CMK (cell line): ENCODE measurements around the gene SMG5.
"Not testable (repeated sequence)": the region's sequence is repeated elsewhere in the genome, so short reads cannot be mapped to it uniquely, and the experiment has no call there.

Experiments
- DNase-seq: peaks from one replicate; pipeline ENCODE4 v3.0.0-alpha.2; 2010; ENCODE audit warnings: low read depth

The SMG5 gene

DNA sequence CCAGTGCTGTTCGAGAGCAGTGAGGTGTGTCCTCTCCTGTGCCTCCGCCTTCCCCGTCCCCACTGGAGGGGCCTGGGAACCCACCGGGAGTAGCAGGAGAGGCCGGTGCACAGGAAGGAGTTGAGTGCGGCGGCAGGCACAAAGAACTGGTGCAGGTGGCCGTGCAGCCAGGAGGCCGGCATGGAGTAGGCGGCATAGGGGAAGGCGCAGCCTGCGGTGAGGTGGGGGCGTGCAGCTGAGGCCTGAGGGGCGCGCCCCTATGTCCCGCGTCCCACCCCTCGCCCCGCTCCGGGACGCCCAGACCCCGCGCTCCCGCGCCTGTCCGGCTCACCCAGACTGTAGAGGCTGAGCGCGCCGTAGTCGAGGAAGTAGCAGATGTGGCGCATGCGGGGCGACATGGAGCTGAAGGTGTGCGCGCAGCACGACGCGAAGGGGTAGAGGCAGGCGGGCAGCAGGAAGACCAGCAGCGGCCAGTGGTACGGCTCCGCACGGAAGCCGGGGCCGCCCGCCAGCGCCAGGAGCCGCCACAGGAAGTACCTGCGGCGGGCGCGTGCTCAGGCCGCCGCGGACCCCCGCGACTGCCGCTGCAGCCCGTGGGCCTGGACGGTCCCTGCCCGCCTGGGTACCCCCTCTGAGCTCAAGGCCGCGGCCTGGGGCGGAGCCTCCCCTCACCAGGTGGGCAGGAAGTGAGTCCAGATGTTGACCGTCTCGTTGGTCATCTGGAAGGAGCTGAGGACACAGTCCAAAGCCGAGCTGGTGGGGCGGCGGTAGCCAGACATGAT is 37.0 kb downstream of the SMG5 start:
- no peak for DNase-seq

DNA sequence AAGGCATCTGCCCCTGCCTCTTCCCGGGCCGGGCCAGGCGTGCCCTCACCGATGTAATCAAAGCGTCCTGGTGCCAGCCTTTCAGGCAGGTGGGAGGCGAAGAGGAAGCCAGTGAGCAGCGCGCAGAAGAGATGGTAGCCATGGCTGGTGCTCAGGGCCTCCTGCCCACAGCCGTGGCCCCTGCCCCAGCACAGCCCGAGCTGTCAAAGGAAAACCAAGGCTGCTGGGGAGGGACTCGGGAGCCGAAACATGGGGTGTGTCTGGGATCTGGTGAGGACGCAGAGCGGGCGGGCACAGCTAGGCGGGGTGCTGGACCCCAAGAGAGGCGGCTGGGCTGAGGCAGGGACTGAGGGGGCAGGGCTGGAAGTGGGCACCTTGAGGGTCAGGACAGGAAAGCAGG is 37.9 kb downstream of the SMG5 start:
- DNase-seq: no peak

DNA sequence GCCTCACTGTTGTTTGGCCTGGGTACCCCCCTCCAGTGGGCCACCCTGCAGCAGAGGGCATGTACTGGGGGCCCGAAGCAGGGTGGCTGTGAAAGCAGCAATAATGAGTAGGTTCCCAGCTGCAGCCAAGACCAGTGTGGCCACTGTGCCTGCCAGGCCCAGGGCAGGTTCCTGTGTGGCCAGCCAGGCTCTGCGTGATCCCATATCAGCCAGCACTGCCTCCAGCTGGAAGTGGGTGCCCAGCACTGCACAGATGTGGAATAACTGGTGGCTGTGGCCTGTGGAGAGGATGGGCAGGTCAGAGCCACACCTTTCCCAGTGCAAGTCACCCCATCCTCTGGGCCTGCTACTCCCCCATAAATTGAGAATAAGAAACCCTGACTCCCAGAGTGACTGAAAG is 38.5 kb downstream of the SMG5 start:
- DNase-seq: no peak

DNA sequence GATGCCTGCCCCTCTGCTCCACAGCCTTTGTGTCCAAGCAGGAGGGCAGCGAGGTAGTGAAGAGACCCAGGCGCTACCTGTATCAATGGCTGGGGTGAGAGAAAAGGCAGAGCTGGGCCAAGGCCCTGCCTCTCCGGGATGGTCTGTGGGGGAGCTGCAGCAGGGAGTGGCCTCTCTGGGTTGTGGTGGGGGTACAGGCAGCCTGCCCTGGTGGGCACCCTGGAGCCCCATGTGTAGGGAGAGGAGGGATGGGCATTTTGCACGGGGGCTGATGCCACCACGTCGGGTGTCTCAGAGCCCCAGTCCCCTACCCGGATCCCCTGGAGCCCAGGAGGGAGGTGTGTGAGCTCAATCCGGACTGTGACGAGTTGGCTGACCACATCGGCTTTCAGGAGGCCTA is 39.9 kb downstream of the SMG5 start:
- no peak for DNase-seq

DNA sequence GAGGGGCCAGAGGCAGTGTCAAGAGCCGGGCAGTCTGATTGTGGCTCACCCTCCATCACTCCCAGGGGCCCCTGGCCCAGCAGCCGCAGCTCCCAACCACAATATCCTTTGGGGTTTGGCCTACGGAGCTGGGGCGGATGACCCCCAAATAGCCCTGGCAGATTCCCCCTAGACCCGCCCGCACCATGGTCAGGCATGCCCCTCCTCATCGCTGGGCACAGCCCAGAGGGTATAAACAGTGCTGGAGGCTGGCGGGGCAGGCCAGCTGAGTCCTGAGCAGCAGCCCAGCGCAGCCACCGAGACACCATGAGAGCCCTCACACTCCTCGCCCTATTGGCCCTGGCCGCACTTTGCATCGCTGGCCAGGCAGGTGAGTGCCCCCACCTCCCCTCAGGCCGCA is 40.7 kb downstream of the SMG5 start, which contains the start of gene BGLAP:
Gene BGLAP (plus strand): TSS at position 259 of the 400 bp plus-strand sequence. CDS start 48 bp downstream, at position 307.
- DNase-seq: no peak

DNA sequence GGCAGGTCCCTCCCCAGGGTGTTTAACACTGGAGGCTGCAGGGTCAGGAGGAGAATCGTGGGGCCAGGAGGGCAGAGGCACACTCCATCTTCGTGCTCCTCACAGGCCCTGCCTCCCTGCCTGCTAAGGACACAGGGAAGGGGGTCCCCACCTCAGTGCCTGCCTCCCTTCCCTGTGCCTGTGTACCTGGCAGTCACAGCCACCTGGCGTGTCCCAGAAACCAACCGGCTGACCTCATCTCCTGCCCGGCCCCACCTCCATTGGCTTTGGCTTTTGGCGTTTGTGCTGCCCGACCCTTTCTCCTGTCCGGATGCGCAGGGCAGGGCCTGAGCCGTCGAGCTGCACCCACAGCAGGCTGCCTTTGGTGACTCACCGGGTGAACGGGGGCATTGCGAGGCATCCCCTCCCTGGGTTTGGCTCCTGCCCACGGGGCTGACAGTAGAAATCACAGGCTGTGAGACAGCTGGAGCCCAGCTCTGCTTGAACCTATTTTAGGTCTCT is 41.3 kb downstream of the SMG5 start:
- DNase-seq: no peak

DNA sequence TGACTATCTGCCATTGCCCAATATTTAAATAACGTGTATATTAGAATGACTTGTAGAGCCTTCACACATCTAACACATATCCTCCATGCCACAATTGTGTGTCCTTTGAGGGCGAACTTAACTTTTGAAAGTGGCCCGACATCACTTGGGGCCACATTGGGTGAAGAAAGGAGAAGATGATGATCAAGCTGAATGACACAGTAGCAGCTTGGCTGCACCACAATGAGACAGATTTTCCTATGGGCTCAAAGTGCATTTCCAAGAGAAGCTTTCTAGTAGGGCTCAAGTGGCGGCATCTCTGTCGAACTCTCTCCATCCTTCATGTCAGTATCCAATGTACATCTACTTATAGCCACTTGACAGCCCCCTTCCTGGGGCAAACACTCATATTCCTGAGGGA is 44.4 kb downstream of the SMG5 start:
- no peak for DNase-seq

DNA sequence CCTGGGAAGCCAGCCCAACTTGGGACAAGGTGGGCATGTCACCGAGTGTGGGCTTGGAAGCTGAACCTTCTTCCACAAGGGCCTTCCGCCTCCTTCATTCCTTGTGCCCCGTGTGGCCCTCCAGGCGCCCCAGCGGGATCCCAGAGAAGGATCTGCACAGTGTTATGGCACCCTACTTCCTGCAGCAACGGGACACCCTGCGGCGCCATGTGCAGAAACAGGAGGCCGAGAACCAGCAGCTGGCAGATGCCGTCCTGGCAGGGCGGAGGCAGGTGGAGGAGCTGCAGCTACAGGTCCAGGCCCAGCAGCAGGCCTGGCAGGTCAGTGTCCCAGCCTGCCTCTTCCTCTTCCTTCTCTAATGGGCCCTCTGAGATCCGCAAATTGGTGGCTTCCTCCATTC is 46.5 kb downstream of the SMG5 start:
- no peak for DNase-seq

DNA sequence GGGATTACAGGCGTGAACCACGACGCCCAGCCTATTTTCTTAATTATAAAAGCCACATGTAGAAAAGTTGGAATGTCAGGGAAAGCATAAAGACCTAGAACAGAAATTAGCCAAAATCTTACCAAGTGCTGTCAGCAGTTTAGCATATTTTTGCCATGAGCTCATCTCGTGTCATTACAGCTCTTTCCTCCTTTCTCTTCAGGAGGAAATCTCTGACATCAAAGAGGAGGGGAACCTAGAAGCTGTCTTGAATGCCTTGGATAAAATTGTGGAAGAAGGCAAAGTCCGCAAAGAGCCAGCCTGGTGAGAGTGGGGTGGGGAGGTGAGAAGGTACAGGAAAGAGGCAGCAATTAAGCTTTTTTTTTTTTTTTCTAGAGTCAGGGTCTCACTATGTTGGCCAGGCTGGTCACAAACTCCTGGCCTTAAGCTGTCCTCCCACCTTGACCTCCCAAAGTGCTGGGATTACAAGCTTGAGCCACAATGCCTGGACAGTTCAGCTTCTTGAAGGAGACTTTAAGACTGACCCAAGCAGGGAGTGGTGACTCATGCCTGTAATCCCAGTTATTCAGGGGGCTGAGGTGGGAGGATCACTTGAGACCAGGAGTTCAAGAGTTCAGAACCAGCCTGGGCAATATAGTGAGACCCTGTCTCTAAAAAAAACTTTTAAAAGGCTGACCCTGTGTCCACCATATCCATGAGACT is 49.0 kb downstream of the SMG5 start:
- no peak for DNase-seq

DNA sequence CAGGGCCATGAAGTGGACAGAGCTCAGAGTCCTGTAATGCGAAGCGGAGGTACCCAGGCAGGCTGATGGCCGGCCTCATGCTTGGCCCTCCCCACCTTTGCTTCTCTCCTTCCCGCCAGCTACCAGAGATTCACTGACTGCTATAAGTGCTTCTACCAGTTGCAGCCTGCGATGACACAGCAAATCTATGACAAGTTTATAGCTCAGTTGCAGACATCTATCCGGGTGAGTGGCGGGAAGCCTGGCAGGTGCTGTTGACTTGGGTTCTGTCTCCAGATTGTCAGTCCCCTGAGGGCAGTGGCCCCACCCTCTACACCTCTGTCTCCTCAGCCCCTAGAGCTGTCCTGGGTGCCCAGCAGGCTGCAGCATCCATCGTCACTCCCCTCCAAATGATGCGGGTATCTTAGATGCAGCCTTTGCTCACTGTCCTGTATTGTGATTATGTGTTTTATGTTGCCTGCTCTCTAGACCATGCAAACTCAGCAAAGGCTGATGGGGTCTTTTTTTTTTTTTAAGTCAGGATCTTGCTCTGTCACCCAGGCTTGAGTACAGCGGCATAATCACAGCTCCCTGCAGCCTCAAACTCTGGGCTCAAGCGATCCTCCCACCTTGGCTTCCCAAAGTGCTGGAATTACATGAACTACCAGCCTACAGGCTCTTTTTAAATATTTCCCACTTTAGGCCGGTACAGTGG is 50.3 kb downstream of the SMG5 start:
- no peak for DNase-seq

DNA sequence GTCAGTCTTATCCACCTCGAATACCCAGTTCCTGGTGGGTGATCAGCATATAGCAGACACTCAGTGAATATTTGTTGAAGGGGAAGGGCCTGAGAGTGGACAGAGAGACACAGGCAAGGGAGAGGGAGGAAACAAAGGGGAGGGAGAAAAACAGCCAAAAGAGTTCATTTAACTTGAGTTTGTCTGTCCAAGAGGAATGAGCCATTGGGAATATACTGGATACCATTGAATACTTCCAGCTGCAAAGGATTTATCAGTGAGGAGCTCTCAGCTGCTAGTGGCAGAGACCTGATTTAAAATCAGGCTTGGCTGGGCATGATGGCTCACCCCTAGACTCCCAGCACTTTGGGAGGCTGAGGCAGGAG is 52.2 kb downstream of the SMG5 start:
- no peak for DNase-seq

DNA sequence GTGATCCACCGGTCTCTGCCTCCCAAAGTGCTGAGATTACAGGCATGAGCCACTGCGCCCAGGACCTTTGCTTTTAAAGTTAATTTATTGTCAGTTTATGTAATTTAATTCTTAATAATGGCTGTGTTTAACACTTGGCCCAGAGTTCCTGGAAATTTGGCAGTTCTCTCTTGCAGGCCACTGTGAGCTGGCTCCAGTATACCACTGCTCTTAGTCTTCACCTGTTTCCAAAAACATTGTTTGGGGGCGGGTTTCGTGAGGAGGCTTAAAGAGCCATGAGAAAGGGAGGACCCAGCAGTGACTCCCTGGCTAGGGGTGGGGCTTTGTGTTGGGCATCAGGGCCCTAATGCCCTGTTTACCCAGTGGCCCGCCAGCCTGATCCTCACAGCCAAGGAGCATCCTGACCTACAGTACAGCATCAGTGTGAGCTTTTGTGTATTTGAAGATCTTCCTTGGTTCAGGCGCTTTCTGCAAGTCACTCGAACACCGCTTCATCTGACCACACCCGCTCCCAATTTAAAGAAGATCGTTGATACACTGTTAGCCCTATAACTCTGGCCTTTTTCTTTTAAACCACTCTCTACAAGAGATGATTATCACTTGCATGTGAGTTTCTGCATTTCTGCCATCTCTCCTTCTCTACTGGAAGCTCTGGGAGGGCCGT is 52.7 kb downstream of the SMG5 start:
- no peak for DNase-seq

DNA sequence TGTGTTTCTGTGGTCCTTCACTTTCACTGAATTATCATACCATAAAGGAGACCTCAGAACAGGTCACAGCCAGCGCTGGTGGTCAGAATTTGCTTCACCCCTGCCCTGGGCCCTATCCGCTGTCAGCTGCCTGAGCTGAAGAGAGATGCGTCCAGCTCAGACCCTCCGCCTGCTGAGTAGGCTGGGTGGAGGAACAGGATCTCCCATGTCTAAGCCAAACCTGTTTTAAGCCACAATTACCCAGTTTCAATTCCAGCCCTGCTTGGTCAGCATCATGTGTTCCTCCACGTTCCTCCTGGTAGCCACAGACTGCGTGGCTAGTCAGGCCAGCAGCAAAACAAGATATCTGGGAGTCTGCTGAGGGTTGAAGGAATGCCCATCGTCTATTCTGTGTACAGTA is 54.1 kb downstream of the SMG5 start:
- DNase-seq: no peak

DNA sequence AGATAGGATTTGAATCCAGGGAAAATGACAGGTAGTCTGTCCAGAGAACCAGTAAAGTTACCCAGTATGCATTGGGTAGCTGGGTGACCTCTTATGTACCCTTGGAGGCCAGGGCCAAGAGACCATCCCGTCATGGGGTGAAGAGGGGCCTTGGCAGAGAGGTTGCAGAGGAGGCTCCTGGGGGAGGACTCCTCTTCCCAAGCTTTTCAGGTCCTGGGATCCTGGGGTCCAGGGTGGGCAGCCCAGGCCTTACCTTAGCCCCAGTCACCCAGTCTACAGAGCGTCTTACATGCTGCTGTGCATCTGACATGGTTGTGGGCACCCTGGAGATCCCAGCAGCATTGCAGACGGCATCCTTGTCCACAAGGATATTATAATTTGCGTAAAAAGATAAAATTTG is 55.8 kb downstream of the SMG5 start:
- no peak for DNase-seq

DNA sequence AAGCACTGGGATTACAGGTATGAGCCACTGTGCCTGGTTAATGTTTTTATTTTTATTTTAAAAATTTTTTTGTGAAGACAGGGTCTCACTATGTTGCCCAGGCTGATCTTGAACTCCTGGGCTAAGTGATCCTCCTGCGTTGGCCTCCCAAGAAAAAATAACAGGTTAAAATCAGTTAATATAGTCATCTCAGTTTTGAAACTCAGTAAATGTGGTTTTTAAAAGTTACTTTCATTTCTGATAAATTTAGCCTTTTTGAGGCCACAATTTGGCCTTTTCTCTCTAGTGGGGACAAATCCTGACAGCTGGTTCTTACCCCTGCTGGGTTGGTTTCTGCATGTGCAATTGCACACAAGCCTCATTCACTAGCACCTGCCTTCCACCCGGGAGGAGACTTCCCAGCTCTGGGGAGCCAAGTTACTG is 56.5 kb downstream of the SMG5 start:
- DNase-seq: no peak

DNA sequence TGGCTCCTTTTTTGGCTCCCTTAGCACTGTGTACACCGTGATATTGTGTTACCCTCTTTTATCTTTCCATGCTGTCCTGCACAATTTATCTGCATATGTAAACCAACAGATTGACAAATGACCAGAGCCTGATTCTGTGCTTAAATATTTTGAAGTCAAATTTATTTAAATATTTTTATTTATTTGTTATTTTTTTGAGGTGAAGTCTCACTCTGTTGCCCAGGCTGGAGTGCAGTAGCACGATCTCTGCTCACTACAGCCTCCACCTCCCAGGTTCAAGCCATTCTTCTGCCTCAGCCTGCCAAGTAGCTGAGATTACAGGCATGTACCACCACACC is 57.0 kb downstream of the SMG5 start:
- no peak for DNase-seq

DNA sequence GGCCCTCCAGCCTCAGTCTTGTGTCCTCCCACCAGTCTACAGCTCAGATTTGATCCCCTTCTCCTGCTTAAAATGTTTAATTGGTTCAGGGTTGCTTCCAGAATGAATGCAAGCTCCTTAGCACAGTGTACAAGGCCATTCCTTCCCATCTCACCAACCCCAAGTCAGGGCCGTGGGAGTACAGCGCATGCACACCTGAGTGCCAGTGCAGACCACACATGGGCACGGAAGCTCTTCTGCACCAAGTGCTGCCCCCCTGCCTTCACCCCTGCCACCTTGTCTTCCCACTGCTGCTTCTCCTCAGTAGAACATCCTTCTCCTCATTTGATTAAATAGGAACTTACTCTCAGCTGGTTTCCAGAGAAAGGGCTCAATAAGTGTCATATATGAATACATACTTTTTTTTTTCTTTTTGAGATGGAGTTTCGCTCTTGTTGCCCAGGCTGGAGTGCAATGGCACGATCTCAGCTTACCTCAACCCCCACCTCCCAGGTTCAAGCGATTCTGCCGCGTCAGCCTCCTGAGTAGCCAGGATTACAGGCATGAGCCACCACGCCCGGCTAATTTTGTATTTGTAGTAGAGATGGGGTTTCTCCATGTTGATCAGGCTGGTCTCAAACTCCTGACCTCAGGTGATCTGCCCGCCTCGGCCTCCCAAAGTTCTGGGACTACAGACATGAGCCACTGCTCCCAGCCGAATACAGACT is 60.5 kb downstream of the SMG5 start:
- no peak for DNase-seq

DNA sequence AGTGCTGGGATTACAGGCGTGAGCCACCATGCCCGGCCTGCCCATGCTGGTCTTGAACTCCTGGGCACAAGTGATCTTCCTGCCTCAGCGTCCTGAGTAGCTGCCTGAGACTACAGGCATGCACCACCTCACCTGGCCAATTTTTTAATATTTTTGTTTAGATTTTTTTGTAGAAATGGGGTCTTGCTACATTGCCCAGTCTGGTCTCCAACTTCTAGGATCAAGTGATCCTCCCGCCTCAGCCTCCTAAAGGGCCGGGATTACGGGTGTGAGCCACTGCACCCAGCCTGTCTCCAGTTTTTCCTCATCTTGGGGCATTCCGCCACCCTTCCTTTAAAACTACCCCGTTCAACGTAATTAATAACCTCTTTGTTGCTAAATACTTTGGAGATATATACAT is 62.4 kb downstream of the SMG5 start:
- DNase-seq: no peak

DNA sequence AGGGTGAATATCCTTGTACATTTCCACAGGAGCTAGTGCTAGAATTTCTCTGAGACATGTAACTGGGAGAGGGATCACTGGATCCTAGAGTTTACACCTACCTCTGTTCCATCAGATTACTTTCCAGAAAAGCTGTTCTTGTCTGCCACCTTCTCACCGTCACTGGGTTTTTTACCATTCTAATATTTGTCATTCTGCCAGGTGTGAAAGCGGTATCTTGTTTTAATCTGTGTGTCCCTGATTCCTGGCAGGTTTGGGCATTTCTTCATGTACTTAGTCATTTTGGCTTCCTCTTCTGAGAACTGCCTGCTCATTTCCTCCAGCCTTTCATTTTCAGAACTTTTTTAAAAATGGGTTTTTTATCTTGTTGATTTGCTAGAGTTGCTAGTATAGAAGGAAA is 64.8 kb downstream of the SMG5 start:
- no peak for DNase-seq

DNA sequence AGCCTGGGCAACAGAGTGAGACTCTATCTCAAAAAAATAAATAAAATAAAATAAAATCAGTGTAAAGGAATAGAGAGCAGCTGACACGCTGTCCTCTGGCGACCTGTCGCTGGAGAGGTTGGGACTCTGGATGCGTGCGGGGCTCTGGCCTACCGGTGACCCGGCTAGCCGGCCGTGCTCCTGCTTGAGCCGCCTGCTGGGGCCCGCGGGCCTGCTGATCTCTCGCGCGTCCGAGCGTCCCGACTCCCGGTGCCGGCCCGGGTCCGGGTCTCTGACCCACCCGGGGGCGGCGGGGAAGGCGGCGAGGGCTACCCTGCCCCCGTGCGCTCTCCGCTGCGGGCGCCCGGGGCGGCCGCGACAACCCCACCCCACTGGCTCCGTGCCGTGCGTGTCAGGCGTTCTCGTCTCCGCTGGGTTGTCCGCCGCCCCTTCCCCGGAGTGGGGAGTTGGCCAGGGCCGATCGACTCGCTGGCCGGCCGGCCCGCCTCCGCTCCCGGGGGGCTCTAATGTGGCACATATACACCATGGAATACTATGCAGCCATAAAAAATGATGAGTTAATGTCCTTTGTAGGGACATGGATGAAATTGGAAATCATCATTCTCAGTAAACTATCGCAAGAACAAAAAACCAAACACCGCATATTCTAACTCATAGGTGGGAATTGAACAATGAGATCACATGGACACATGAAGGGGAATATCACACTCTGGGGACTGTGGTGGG is 66.1 kb downstream of the SMG5 start:
- DNase-seq: not testable (repeated sequence)
